Thyroid gland (tissue), 4 donors: ENCODE data around the gene DOK7. TPM values are rescaled to one million over a fixed set of nuclear protein-coding genes. Genes with fewer than 3 reads are reported as not detected.

Experiments used
- DNase-seq, 2 donors: peaks; one replicate each; pipeline ENCODE4 v3.0.0-alpha.2; 2019
- H3K27ac ChIP-seq, 3 donors: fragments of 200-600 bp; sonication (generic); 1 replicate in 2 of 3; 2 replicates in 1 of 3; pipeline ENCODE4 v1.5.1; 2016 to 2019; ENCODE audit warnings: mild to moderate bottlenecking in 1 of 3, moderate library complexity in 1 of 3
- H3K27me3 ChIP-seq: fragments of 200-600 bp; sonication (generic); one replicate; pipeline ENCODE4 v1.5.1; 2019
- H3K36me3 ChIP-seq, 2 donors: fragments of 200-600 bp; sonication (generic); one replicate each; pipeline ENCODE4 v1.5.1; 2016 to 2019
- H3K4me1 ChIP-seq, 2 donors: fragments of 200-600 bp; sonication (generic); one replicate each; pipeline ENCODE4 v1.5.1; 2017 to 2019
- H3K4me3 ChIP-seq, 3 donors: fragments of 200-600 bp; sonication (generic); replicated peaks in 1 of 3; 1 replicate in 2 of 3; 2 replicates in 1 of 3; pipeline ENCODE4 v1.5.1; 2016; ENCODE audit warnings: mild to moderate bottlenecking in 1 of 3
- H3K9me3 ChIP-seq: fragments of 200-600 bp; sonication (generic); one replicate; pipeline ENCODE4 v1.5.1; 2017
- CTCF ChIP-seq, 6 experiments: fragments of 200-600 bp in 3 of 6; fragments of 450-650 bp in 3 of 6; sonication (generic) in 3 of 6; IDR thresholded peaks; one replicate each; pipeline ENCODE4 v1.5.1; 2016 to 2019; ENCODE audit warnings: antibody characterized with exemption in 6 of 6, mild to moderate bottlenecking in 2 of 6, inconsistent platforms in 1 of 6, moderate library complexity in 1 of 6
- POLR2A ChIP-seq, 2 donors: fragments of 450-650 bp; IDR thresholded peaks; one replicate each; pipeline ENCODE4 v1.6.1; 2017; ENCODE audit warnings: antibody characterized with exemption in 2 of 2, mild to moderate bottlenecking in 2 of 2, moderate library complexity in 1 of 2
- WGBS, 2 donors: methylation state at CpG; one replicate each; pipeline ENCODE4 v1.1.5; 2017; 5-methylcytosine and 5-hydroxymethylcytosine counted together
- intact Hi-C: fragments of 100-400 bp; cut with DNase I; formaldehyde crosslinking; loops from one replicate; pipeline ENCODE4 v1.15.1; 2023
- total RNA-seq, 4 donors: library from RNA; depleted of rRNA; stranded (reverse); fragments of >200 nt; gene quantifications; one replicate each; pipeline ENCODE4 v1.2.3, GENCODE V29; 2016

Gene DOK7
- total RNA-seq, 4 donors from 2014 or later = 0.25 to 2.7 (median 0.52) TPM

GRCh38 chr4:3442959-3443749, 20.0 kb upstream of the DOK7 start:
- Histone ChIP-seq H3K4me3 (no peak overlapping the region), H3K36me3 (no peaks in the 10 kb centered on the region), H3K27me3 (no peaks in the 10 kb centered on the region), H3K4me1 (no peaks in the 10 kb centered on the region), H3K27ac (no peak overlapping the region), H3K9me3 (no peaks in the 10 kb centered on the region)
- DNase-seq = peak; percentile 29 to 35
- 35 to 100% methylated on average over 2 to 10 of the region's 36 CpGs for WGBS, 2 donors
- intact Hi-C loops = loop anchor here (2.0 kb wide), 1 partner anchor 96 kb away; no protein-coding TSS in a partner anchor
- no peak for TF ChIP-seq POLR2A (IDR thresholded peaks at IDR 0.05)
- TF ChIP-seq CTCF (IDR thresholded peaks at IDR 0.05) = peak; percentile 72 to 93 (median 84)

GRCh38 chr4:3443750-3444309, 19.3 kb upstream of the DOK7 start:
- Histone ChIP-seq H3K36me3 (no peaks in the 10 kb centered on the region), H3K27ac (no peak overlapping the region), H3K27me3 (no peaks in the 10 kb centered on the region), H3K4me1 (no peaks in the 10 kb centered on the region), H3K9me3 (no peaks in the 10 kb centered on the region), H3K4me3 (no peak overlapping the region)
- intact Hi-C loops = loop anchor here (2.0 kb wide), 1 partner anchor 97 kb away; no protein-coding TSS in a partner anchor
- 61 to 79% methylated on average over 3 to 11 of the region's 17 CpGs for WGBS, 2 donors
- TF ChIP-seq CTCF (IDR thresholded peaks at IDR 0.05) = peak in 1 of 6 experiments; percentile 1
- TF ChIP-seq POLR2A (IDR thresholded peaks at IDR 0.05) = no peak
- DNase-seq = no peak

GRCh38 chr4:3444351-3445110, 18.6 kb upstream of the DOK7 start:
- DNase-seq = no peak
- Histone ChIP-seq H3K9me3 (no peaks in the 10 kb centered on the region), H3K4me3 (no peak overlapping the region), H3K4me1 (no peaks in the 10 kb centered on the region), H3K27me3 (no peaks in the 10 kb centered on the region), H3K27ac (no peak overlapping the region), H3K36me3 (no peaks in the 10 kb centered on the region)
- intact Hi-C loops = no loop called here
- TF ChIP-seq CTCF (IDR thresholded peaks at IDR 0.05) (no peak), POLR2A (IDR thresholded peaks at IDR 0.05) (no peak)
- WGBS, 2 donors = 94 to 95% methylated on average over 14 to 22 of the region's 56 CpGs

- intact Hi-C loops = no loop called here
- no peaks in the 10 kb centered on the region for H3K36me3 ChIP-seq
- no peak for DNase-seq
- 73 to 76% methylated on average over 15 to 21 of the region's 34 CpGs for WGBS, 2 donors
- H3K9me3 ChIP-seq = no peaks in the 10 kb centered on the region
- no peaks in the 10 kb centered on the region for H3K4me1 ChIP-seq
- TF ChIP-seq POLR2A (IDR thresholded peaks at IDR 0.05) = no peak
- TF ChIP-seq CTCF (IDR thresholded peaks at IDR 0.05) = no peak
- no peak overlapping the region for H3K4me3 ChIP-seq
- H3K27ac ChIP-seq = no peak overlapping the region
- no peaks in the 10 kb centered on the region for H3K27me3 ChIP-seq
Measured at GRCh38 chr4:3445111-3445820, 17.8 kb upstream of the DOK7 start.
